Measurements from ENCODE around the gene TYW1B.
"Not testable (repeated sequence)": the region's sequence is repeated elsewhere in the genome, so short reads cannot be mapped to it uniquely, and the experiment has no call there.

DNA sequence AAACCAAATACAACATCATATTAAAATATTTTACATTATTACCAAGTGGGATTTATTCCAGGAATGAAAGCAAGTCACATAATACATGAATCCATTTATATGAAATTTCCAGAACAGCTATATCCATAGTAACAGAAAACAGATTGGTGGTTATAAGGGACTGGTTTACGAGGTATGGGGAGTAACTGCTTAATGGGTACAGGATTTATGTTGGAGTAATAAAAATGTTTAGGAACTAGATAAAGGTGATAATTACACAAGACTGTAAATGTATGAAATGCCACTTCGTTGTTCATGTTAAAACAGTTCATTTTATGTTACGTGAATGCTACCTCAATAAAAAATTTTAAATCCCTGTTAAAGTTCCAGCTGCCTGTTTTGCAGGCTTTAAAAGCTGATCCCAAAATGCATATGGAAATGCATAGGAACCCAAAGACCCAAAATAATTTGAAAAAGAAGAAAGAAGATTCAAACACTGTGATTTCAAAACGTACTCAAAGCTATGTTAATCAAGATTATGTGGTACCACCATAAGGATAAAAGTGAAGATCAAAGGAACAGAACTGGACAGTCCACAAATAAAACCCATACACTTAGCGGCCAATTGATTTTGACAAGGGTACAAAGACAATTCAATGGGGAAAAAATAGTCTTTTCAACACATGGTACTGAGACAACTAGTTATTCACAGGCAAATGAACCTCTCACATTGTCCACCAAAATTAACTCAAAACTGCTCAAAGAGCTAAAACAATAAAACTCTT lies 186.3 kb downstream of the TYW1B start:
- TF ChIP-seq POLR2AphosphoS5 (IDR thresholded peaks at IDR 0.05), result not testable (repeated sequence)
- TF ChIP-seq, protein P1, sequence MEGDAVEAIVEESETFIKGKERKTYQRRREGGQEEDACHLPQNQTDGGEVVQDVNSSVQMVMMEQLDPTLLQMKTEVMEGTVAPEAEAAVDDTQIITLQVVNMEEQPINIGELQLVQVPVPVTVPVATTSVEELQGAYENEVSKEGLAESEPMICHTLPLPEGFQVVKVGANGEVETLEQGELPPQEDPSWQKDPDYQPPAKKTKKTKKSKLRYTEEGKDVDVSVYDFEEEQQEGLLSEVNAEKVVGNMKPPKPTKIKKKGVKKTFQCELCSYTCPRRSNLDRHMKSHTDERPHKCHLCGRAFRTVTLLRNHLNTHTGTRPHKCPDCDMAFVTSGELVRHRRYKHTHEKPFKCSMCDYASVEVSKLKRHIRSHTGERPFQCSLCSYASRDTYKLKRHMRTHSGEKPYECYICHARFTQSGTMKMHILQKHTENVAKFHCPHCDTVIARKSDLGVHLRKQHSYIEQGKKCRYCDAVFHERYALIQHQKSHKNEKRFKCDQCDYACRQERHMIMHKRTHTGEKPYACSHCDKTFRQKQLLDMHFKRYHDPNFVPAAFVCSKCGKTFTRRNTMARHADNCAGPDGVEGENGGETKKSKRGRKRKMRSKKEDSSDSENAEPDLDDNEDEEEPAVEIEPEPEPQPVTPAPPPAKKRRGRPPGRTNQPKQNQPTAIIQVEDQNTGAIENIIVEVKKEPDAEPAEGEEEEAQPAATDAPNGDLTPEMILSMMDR (IDR thresholded peaks at IDR 0.05), result not testable (repeated sequence)
